Lung (tissue), 12 donors: Measurements from ENCODE around the gene PPARA. TPM values are rescaled to one million over a fixed set of nuclear protein-coding genes. Genes with fewer than 3 reads are reported as not detected.

Experiments used
- ATAC-seq: fragments of 200-7000 bp; cut with Tn5 transposase; one replicate; pipeline ENCODE4 v1.9.1; 2020; ENCODE audit warnings: moderate number of reproducible peaks; ENCODE audit not compliant: insufficient read depth, low FRiP score
- DNase-seq, 3 donors: peaks; one replicate each; pipeline ENCODE4 v3.0.0-alpha.2; 2013 to 2017
- H3K27ac ChIP-seq, 2 donors: one replicate each; pipeline ENCODE4 v1.5.1; 2013; ENCODE audit warnings: mild to moderate bottlenecking in 2 of 2, moderate library complexity in 2 of 2, control low read depth in 1 of 2, inconsistent platforms in 1 of 2, low read depth in 1 of 2, low read length in 1 of 2
- H3K27me3 ChIP-seq, 3 donors: one replicate each; pipeline ENCODE4 v1.5.1; 2013; ENCODE audit warnings: low read length in 2 of 3; ENCODE audit not compliant: control insufficient read depth in 3 of 3, insufficient read depth in 3 of 3
- H3K36me3 ChIP-seq, 4 donors: one replicate each; pipeline ENCODE4 v1.5.1; 2013; ENCODE audit warnings: low read length in 4 of 4, mild to moderate bottlenecking in 1 of 4, moderate library complexity in 1 of 4; ENCODE audit not compliant: control insufficient read depth in 4 of 4, insufficient read depth in 4 of 4
- H3K4me1 ChIP-seq, 5 donors: one replicate each; pipeline ENCODE4 v1.5.1; 2013; ENCODE audit warnings: low read length in 5 of 5, mild to moderate bottlenecking in 2 of 5, moderate library complexity in 1 of 5; ENCODE audit not compliant: control insufficient read depth in 5 of 5, insufficient read depth in 5 of 5
- H3K4me3 ChIP-seq: one replicate; pipeline ENCODE4 v1.5.1; 2013; ENCODE audit warnings: mild to moderate bottlenecking, control low read depth, moderate library complexity
- H3K9ac ChIP-seq, 2 donors: one replicate each; pipeline ENCODE4 v1.5.1; 2013; ENCODE audit warnings: low read length in 2 of 2, control low read depth in 1 of 2; ENCODE audit not compliant: insufficient read depth in 1 of 2
- H3K9me3 ChIP-seq, 4 donors: one replicate each; pipeline ENCODE4 v1.5.1; 2013; ENCODE audit warnings: low read length in 3 of 4, mild to moderate bottlenecking in 1 of 4, moderate library complexity in 1 of 4; ENCODE audit not compliant: control insufficient read depth in 4 of 4, insufficient read depth in 3 of 4
- WGBS, 2 donors: extraction: QIAGEN DNeasy Blood & Tissue Kit; methylation state at CpG; one replicate each; pipeline ENCODE4 v1.1.7; 2013; 5-methylcytosine and 5-hydroxymethylcytosine counted together
- polyA plus RNA-seq, 2 donors: library from polyadenylated mRNA; stranded (reverse); fragments of 200-250 nt; gene quantifications; one replicate each; pipeline ENCODE4 v1.2.1, GENCODE V29; 2013
- total RNA-seq, 2 donors: library from RNA; depleted of rRNA in 1 of 2; stranded (reverse); fragments of >200 nt in 1 of 2; gene quantifications; one replicate each; pipeline ENCODE4 v1.2.1, GENCODE V29; 2014 to 2021
- TF ChIP-seq, protein P1 (sequence below): IDR thresholded peaks from 2 replicates; pipeline ENCODE4 v1.5.1; 2012; ENCODE audit warnings: mild to moderate bottlenecking; ENCODE audit errors: control extremely low read depth, extremely low read depth
- donor health status: control.
- donor health status: control.
- donor health status: Bipolar disorder and iron deficiency.
- donor health status: healthy.
- donor health status: DM: yes; HTN: yes; CAD: no.

The PPARA gene
- total and polyA plus RNA-seq, 4 donors, result 4.4 to 18.1 (median 11.0) TPM

- TF ChIP-seq, protein P1, sequence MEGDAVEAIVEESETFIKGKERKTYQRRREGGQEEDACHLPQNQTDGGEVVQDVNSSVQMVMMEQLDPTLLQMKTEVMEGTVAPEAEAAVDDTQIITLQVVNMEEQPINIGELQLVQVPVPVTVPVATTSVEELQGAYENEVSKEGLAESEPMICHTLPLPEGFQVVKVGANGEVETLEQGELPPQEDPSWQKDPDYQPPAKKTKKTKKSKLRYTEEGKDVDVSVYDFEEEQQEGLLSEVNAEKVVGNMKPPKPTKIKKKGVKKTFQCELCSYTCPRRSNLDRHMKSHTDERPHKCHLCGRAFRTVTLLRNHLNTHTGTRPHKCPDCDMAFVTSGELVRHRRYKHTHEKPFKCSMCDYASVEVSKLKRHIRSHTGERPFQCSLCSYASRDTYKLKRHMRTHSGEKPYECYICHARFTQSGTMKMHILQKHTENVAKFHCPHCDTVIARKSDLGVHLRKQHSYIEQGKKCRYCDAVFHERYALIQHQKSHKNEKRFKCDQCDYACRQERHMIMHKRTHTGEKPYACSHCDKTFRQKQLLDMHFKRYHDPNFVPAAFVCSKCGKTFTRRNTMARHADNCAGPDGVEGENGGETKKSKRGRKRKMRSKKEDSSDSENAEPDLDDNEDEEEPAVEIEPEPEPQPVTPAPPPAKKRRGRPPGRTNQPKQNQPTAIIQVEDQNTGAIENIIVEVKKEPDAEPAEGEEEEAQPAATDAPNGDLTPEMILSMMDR, result no peak
- H3K9me3 ChIP-seq, result peaks cover 0 to 2% (median 0%) of the 10 kb centered on the region in 4 donors
- H3K4me3 ChIP-seq, result no peak overlapping the region
- H3K36me3 ChIP-seq, result peaks cover 0 to 36% (median 15%) of the 10 kb centered on the region in 4 donors
- no peak for DNase-seq
- H3K4me1 ChIP-seq, result peaks cover 0 to 13% (median 0%) of the 10 kb centered on the region in 5 donors
- no peak overlapping the region for H3K9ac ChIP-seq
- 45 to 62% methylated on average over 14 to 15 of the region's 15 CpGs for WGBS, 2 donors
- no peak for ATAC-seq
- no peaks in the 10 kb centered on the region for H3K27me3 ChIP-seq
- H3K27ac ChIP-seq, result peak overlapping the region; percentile 55 to 84
Observed at GRCh38 chr22:46114518-46115387, 35.6 kb upstream of the PPARA start.

- Histone ChIP-seq H3K9ac (no peak overlapping the region), H3K9me3 (peaks cover 0 to 2% (median 0%) of the 10 kb centered on the region in 4 donors), H3K36me3 (peaks cover 0 to 30% (median 14%) of the 10 kb centered on the region in 4 donors), H3K27me3 (no peaks in the 10 kb centered on the region), H3K4me1 (peaks cover 0 to 13% (median 3%) of the 10 kb centered on the region in 5 donors), H3K27ac (peak overlapping the region in 1 of 2 donors; percentile 84), H3K4me3 (no peak overlapping the region)
- 78 to 84% methylated on average over 4 of the region's 4 CpGs for WGBS, 2 donors
- ATAC-seq (no peak), DNase-seq (no peak)
- TF ChIP-seq, protein P1, result no peak
Observed at GRCh38 chr22:46115388-46115678, 35.0 kb upstream of the PPARA start.

DNA sequence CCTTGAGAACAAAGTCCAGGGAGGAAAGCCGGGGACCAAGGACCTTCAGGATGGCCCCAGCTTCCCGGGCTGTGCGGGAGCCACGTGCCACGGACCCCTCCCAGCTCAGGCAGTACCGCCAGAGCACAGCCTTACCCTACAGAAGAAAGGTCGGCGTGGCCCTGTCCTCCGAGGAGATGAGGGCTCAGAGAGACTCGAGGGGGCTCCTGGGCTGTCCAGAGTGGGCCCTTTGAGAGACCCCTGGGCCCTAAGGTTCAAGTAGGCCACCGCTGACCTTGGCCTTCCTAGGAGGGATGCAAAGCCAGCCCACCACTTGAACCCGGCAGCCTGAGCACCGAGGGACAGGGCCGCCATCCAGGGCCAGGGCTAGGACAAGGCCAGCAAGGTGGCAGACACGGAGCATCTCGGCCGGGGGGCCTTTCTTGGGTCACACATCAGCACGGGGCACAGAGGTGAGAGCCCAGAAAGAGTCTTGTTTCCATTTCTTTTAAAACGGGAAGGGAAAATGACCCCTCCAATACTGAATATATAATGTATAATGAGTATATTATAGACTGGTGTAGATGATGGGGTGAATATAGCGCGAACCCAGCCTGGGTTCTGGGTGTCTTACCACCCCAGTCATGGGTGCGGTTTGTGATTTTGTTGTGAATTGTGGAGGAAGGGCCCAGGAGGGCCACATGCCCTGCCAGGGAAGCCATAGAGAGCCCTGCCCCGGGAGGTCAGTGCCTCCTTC lies 34.4 kb upstream of the PPARA start:
- peaks cover 0 to 2% (median 0%) of the 10 kb centered on the region in 4 donors for H3K9me3 ChIP-seq
- ATAC-seq (no peak), DNase-seq (no peak)
- H3K4me1 ChIP-seq, result peaks cover 0 to 13% (median 5%) of the 10 kb centered on the region in 5 donors
- 54 to 71% methylated on average over 23 of the region's 23 CpGs for WGBS, 2 donors
- H3K9ac ChIP-seq, result no peak overlapping the region
- H3K4me3 ChIP-seq, result no peak overlapping the region
- peaks cover 0 to 25% (median 13%) of the 10 kb centered on the region in 4 donors for H3K36me3 ChIP-seq
- TF ChIP-seq, protein P1, result no peak
- no peaks in the 10 kb centered on the region for H3K27me3 ChIP-seq
- peak overlapping the region in 1 of 2 donors; percentile 84 for H3K27ac ChIP-seq
